ENCODE results near the gene ADPGK.

- TF ChIP-seq CTCF (IDR thresholded peaks at IDR 0.05; ENCODE audit: insufficient read depth, low read depth, low read length) (no peak), EZH2 (IDR thresholded peaks at IDR 0.05; ENCODE audit: insufficient read depth, low read length) (no peak)
These were observed 8.7 kb downstream of the ADPGK start for GRCh38 chr15:72774696-72775383.

Data from astrocyte (in vitro differentiated cells and primary cell).